HG03097 (cell line): ENCODE data around the gene RTN4.

ENCODE experiments used
- ATAC-seq: cut with Tn5 transposase; IDR thresholded peaks from one replicate; pipeline ENCODE4 v1.9.1; 2021; ENCODE audit not compliant: unreplicated experiment, low FRiP score

The RTN4 gene

DNA sequence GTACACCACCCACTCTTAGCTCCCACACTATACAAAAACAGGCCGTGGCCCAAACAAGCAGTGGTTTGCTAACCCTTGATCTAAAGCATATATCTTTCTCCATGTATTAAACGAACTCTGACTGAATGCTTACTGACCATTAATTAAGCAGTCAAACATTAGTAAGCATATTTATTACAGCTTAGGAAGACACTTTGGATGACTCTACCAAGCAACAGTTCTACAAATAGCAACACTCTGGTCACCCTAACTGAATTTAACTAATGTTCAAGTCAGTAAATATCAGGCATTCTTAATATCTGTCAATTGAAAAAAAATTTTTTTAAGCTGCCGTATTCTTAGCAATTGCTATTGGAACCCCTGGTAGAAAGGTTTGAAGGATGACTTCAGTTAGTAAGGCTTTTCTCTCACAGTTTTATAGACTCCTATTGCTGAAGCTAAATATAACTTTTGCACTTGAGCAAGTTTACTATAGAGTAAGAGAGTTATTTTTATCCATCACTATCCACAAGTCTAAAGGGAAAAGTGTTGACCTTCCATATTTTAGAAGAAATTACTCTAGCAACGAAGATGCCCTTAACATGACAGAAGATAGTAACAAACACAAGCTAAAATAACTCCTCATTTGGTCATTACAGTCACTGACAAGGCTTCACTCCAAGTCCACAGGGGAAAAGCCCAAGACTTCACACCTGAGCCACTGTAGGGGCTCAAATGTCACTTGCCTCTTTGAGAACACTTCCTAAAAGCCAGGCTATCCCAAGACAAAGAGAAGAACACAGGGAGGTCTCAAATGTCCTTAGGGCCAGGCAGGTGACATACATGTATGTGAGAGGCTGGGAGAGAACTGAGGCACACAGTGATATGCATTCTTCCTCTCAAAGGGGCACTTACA is 74.4 kb downstream of the RTN4 start:
- no peak for ATAC-seq

DNA sequence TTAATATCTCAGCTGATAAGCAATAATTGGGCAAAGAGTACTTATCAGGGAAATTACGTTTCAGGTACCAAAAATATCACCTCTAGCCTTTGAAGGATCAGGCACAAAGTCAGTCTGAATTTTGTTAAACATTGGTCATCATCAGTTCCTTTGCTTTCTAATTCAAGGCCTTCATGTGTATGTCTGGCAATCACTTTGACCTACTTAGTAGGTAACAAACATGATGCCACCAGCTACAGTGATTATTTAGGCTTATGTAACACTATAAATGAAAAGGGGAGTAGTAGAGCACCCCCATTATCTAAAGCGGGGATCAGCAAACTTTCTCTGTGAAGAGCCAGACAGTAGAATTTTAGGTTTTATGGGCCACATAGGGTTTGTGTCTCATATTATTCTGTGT is 75.1 kb downstream of the RTN4 start:
- ATAC-seq: no peak

DNA sequence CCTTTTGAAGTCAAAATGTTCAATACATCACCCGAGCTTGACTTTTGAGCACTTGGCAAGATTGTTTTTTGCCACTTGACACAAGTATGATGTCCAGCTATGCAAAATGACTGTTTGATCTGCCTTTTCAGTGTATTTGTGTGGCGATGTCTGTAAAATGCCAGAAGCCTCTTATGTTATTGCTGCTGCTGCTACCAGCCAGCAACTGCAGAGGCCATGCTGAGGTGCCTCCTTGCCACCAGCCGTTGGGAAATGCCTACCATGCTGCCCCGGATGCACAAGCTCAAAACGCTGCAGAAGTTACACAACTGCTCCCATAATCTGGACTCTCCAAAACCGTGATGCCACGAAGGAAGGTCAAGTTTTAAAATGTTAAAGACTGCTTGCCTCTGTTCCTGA is 80.3 kb downstream of the RTN4 start:
- no peak for ATAC-seq

DNA sequence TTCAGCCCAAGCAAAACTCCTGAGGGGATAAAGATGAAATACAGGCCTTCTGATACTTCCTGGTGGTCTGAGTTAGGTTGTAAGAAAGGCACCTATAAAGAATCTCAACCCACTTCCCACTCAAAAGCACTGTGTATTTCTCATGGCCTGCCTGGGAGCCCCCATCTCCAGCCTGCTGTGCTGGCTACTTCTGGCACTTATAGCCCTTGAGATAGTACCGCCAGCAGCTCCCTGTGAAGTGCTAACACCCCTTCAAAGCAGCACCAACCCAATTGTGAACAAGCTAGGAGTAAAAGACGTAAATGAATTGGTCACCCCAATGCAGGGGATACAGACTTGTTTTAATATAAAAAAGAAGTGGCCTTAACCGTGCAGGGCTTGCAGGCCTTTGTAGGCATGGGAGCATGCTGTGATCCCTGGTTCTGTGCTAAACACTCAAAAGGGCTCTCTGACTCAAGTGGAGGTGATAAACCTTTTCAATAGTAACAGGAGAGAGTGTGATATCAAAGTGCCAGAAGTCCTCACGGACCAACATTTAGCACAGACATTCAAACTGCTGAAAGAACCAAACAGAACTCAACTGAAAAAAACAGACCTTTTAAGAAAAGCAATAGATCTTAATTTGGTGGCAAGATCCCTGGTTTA is 80.8 kb downstream of the RTN4 start:
- no peak for ATAC-seq

DNA sequence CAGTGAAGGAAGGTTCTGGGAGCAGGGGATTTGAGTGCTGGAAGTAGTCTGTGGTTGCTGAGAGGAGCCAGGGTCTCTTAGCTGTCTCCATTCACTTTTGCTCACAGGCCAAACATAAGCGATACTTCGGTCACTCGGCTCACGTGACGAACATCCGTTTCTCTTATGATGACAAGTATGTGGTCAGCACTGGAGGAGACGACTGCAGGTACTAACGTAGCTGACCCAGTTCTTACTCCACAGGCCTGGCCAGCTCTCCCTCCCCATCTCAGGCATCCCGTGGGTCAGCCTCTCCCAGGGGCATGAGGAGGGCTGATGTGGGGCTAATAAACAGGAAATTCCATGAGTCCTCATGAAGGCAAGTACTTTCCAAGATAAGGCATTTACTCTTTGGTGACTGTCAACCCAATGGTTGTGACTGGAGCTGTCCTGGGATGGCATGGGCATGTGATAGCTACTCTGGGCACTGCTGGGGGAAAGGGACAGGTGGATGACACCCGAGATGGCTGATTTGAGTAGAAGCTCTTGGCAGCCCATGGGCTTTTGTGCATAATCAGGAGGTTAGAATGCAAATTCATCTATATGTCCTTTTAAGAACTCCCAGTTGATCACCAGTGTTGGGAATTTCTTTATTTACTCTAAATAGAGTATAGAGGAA is 81.6 kb downstream of the RTN4 start:
- ATAC-seq: no peak

DNA sequence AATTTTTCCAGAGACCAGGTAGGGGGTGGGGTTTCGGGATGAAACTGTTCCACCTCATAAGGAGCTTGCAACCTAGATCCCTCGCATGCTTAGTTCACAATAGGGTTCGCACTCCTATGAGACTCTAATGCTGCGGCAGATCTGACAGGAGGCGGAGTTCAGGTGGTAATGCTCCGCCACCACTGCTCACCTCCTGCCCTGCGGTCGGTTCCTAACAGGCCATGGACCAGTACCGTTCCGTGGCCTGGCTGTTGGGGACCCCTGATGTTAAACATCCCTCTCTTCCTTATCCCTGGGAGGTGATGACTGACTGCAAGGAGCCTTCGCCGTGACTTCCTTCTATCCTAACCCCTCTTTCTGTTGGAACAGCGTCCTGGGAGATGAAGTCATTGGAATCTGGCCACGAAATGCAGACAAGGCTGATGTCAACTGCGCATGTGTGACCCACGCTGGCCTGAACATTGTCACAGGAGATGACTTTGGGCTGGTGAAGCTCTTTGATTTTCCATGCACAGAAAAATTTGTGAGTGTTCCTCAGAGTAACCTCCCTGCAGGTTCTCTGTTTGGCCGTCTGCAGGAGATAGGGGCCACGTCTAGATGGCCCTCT is 82.4 kb downstream of the RTN4 start:
- ATAC-seq: no peak

DNA sequence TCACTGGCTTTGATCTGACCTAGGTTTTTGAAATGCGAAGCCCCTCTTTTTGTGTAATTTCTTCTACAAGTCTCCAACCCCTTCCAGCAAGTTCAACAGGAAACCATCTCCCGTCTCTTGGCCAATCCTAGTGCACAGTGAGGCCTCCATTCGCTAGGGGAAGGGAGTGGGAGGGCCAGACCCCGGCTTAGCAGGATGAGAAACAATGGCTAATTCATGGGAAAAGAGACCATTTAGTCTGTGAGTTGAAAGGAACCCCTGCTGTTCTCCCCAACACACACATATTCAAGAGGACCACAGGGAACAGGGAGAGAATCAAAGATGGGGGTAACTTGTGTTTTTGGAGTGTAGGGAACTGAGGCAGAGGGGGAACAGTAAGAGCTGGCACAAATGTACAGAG is 83.0 kb downstream of the RTN4 start:
- no peak for ATAC-seq

DNA sequence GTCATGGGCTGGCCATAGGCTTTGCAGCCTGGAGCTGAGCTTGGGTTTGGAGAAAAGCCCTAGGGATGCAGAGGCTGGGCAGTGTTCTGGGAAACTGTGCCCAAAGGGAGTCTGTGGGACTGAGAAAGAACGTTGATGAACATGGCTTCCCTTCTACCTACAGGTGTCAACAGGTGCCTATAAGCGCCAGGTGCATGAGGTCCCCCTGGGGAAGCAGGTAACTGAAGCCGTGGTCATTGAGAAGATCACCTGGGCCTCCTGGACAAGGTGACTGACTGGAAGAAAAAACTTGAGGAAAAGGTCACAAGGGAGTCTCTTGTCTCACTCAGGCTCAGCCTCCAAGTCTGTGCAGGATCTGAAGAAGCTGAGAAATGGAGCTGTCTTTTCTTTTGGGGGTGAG is 83.4 kb downstream of the RTN4 start:
- ATAC-seq: no peak

DNA sequence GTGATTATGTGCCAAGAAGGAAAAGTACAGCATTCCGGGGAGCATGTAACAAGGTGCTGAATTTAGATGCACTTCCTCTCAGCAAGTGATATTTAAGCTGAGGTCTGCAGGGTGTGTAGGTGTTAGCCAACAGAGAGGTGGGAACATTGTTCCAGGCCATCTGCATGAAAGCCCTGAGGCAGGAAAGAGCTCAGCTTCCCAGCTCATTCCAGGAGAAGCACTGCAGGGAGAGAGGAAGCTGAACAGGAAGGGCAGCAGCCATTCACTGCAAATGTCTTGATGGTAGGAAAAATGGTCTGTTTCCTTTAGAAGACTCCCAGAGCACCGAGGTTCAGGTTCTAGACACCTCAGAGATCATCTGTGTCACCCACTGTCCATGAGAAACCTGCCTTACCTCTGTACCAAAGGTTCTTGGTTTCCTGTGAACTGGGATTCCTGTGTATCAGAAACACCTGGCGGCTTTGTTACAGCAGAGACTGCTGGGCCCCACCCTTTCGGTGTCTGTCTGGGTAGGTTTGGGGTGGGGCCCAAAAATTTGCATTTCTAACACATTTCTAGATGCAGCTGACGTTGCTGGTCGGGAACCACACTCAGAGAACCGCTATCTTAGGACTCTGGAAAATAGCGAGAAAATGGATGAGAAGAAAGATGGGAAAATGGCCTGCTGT is 84.0 kb downstream of the RTN4 start:
- ATAC-seq: no peak

DNA sequence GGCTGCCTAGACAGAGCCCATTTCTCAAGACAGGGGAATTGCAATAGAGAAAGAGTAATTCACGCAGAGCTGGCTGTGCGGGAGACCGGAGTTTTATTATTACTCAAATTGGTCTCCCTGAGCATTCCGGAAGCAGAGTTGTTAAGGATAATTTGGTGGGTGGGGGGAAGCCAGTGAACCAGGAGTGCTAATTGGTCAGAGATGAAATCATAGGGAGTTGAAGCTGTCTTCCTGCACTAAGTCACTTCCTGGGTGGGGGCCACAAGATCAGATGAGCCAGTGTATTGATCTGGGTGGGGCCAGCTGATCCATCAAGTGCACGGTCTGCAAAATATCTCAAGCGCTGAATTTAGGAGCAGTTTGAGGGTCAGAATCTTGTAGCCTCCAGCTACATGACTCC is 84.8 kb downstream of the RTN4 start:
- no peak for ATAC-seq

DNA sequence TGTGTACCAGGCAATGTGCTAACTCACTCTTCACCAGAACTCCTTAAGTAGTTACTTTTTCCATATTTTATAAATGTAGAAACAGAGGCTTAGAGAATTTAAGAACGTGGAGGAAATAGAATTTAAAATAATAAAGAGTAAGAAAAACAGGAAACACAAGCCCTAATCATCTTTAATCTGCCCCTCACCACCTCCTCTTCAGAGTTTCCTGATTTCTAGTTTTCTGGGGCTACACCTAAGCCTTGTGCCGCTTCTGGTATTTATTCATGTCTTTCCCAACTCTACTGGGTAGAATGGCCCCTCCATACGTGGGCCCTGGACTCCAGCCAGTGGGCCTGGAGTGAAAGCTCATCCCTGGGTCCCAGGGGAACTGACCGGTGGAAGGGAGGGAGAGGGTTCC is 85.4 kb downstream of the RTN4 start:
- no peak for ATAC-seq

DNA sequence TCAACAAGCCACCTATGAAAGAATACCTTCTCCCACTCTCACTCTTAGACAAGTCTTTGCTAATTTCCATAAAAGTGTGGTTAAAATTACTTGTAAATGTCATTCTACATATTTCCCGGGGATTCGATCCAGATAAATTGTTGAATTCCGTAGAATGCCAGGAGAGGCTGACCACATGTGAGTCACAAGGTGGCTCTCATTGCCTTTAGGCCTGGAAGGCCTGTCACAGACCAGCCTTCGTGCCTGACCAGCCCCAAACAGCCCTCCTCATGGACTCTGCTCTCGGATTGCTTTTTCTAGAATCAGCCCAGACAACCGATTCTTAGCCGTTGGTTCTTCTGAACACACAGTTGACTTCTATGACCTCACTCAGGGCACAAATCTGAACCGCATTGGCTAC is 86.0 kb downstream of the RTN4 start:
- ATAC-seq: no peak

DNA sequence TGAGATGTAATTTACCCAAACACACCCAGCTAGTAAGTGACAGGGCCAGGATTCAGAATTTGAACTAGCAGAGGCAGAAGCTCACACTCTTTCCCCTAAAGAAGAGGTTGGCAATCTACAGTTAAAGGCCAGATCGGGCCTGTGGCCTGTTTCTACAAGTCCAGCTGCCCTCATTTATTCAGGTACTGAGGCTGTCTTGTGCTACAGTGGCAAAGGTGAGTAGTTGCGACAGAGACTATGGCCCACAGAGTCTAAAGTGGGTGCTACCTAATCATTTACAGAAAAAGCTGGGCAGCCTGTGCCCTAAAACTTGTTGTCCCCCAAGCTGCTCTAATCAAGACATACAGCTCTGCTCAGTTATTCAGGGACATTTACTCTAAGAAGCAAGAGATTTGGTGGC is 86.8 kb downstream of the RTN4 start:
- ATAC-seq: no peak

DNA sequence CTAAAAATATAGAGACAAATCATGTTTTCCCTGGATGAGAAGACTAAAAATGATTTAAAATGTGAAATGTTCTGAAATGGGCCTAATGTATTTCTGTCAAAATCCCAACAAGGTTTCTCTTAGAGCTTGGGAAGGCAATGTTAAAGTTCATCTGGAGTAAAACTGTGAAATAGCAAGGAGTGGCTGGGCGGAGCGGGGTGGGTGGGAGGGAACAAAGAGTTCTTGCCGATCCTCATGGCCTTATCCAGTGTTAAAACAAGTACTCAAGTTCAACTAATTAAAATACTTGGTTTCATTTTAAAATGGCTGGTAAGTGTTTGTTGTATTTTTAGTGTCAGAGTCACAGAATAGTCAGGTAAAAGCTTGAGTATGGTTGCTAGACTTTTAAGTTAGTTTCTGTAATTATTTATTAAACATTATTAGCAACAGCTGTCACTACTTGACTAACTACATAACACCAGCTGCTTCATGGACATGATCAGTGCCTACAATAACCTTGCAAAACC is 87.3 kb downstream of the RTN4 start:
- no peak for ATAC-seq

DNA sequence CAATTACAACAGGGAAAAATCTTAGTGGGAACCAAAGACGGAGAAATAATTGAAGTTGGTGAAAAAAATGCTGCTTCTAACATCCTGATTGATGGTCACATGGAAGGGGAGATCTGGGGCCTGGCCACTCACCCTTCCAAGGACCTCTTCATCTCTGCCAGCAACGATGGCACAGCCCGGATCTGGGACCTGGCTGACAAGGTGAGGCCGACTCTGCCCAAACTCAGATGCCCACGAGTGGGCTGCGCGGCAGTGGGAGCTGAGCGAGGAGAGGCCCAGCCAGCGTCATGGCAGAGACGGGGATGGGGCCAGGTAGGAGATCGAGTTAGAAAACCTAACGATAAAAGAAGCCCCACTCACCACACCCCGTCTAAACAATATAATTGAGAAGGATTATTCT is 87.7 kb downstream of the RTN4 start:
- ATAC-seq: no peak

DNA sequence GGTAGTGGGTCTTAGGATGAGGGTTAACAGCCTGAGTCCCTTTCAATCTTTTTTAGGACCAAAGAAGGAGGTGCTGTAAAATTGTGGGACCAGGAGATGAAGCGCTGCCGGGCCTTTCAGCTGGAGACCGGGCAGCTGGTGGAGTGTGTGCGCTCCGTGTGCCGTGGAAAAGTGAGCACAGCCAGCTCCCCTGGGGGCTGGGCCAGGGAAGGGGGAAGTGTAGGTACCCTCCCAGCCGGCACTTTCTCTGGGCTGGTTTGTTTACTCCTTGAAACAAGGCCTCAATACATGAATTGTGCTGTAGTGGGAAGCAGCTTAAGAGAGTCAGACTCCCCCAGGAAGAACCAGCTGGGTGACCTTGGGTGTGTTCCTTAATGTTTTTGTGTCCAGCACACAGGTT is 90.1 kb downstream of the RTN4 start:
- no peak for ATAC-seq

DNA sequence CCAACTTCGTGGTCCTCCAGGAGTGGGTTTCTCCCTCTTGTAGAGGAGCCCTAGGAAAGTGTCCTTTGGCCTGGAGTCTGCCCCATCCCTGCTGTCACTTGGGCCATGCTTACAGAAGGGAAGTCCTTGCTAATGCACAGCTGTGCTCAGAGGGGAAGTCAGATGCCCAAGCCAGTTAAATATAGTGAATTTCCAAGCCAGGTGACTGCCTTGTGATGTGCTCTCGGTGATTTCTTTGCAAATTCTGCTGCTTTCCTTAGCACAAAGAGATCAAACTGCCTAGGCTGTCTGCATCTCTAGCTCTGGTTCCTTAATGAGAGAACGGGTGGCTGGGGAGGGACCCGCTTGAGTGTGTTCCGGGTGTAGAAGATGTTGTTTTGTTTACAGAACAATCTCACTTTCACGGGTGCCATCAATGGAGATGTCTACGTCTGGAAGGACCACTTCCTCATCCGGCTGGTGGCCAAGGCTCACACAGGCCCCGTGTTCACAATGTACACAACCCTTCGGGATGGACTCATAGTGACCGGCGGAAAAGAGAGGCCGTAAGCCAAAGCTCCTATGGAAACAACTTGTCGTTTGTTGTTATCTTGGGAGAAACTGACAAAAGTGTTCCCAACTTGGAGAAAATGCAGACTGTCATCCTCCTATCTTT is 91.4 kb downstream of the RTN4 start:
- no peak for ATAC-seq

DNA sequence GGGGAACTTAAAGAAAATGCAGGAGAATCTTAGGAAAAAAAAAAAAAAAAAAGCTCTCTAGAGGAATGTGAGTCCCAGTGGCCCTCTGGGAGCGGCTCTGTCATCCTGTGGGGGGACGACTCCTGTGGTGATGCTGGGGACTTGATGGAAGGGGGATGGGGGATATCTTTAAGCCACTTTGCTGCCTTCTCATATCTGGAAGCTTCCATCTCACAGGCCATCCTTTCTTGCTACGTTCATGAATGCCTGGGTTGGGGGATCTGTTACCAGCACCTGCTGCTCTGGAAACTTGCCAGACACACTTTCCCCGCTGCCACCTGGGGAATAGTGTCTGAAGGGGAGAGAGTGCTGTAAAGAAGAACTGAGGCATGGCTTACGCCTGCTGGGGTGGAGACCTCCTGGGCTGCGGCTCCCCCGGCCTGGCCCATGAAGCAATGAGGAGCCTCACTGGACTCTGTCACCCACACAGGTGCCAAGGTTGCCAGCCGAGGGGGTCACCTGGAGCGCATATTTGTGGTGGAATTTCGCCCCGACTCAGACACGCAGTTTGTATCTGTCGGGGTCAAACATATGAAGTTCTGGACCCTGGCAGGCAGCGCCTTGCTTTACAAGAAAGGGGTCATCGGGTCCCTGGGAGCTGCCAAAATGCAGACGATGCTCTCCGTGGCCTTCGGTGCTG is 92.8 kb downstream of the RTN4 start:
- ATAC-seq: no peak

DNA sequence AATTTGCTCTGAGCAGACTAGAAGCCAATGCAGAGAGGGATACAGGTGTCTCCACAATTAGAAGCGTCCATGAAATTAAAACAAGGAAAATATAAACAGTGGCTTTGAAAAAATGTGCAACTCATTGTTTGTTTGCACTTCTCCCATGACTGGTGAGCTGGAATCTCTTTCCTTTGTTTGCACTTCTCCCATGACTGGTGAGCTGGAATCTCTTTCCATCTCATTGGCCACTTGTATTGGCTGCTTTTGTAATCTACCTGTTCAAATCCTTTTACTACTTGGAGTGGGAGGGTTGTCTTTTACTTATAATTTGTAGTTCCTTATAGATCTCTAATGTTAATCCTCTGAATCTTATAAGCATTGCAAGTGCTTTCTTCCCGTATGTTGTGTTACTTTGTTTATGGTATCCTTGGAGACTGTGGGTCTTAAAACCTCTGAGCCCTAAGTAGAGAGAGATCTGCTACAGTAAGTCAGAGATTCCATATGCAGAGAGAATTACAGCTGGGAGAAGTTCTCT is 94.1 kb downstream of the RTN4 start:
- no peak for ATAC-seq
